GM19025 (cell line): ENCODE data around the gene PUDP.
"Not testable (repeated sequence)": the region's sequence is repeated elsewhere in the genome, so short reads cannot be mapped to it uniquely, and the experiment has no call there.

ENCODE experiments used
- ATAC-seq: cut with Tn5 transposase; IDR thresholded peaks from one replicate; pipeline ENCODE4 v1.9.1; 2021; ENCODE audit warnings: mild to moderate bottlenecking, low read depth, moderate library complexity; ENCODE audit not compliant: unreplicated experiment

The PUDP gene

GRCh38 chrX:7052541-7052940, 95.4 kb downstream of the PUDP start:
- no peak for ATAC-seq

- ATAC-seq, result no peak
Measured at GRCh38 chrX:7050271-7050670, 97.7 kb downstream of the PUDP start.

- no peak for ATAC-seq
Measured at GRCh38 chrX:7047951-7048350, 100.0 kb downstream of the PUDP start.

- ATAC-seq, result no peak
Measured at GRCh38 chrX:7045238-7045955, 102.6 kb downstream of the PUDP start.

GRCh38 chrX:7043796-7044433, 104.0 kb downstream of the PUDP start:
- ATAC-seq, result not testable (repeated sequence)

- ATAC-seq, result no peak
Measured at GRCh38 chrX:7028246-7028645, 119.7 kb downstream of the PUDP start.

- no peak for ATAC-seq
Measured at GRCh38 chrX:7027071-7027470, 120.9 kb downstream of the PUDP start.

GRCh38 chrX:7026365-7026764, 121.6 kb downstream of the PUDP start:
- ATAC-seq, result not testable (repeated sequence)

GRCh38 chrX:7025471-7025870, 122.5 kb downstream of the PUDP start:
- ATAC-seq, result no peak

GRCh38 chrX:7024850-7025249, 123.1 kb downstream of the PUDP start:
- ATAC-seq, result no peak

- not testable (repeated sequence) for ATAC-seq
Measured at GRCh38 chrX:7022996-7023395, 125.0 kb downstream of the PUDP start.

GRCh38 chrX:7021991-7022390, 126.0 kb downstream of the PUDP start:
- ATAC-seq, result no peak

- no peak for ATAC-seq
Measured at GRCh38 chrX:7019555-7019954, 128.4 kb downstream of the PUDP start.

- not testable (repeated sequence) for ATAC-seq
Measured at GRCh38 chrX:7012262-7012834, 135.6 kb downstream of the PUDP start.

GRCh38 chrX:7010897-7011296, 137.1 kb downstream of the PUDP start:
- ATAC-seq, result not testable (repeated sequence)

GRCh38 chrX:7007328-7007727, 140.6 kb downstream of the PUDP start:
- not testable (repeated sequence) for ATAC-seq
